IgD-negative memory B cell (primary cell): ENCODE data around the gene KCNJ18. TPM values are rescaled to one million over a fixed set of nuclear protein-coding genes. Genes with fewer than 3 reads are reported as not detected.
"Not testable (repeated sequence)": the region's sequence is repeated elsewhere in the genome, so short reads cannot be mapped to it uniquely, and the experiment has no call there.

ENCODE experiments used
- H3K27ac Mint-ChIP-seq, 3 donors: one replicate each; pipeline ENCODE4 v1.8.0; 2020 to 2022; ENCODE audit warnings: mild to moderate bottlenecking in 3 of 3, mixed read lengths in 3 of 3, moderate library complexity in 1 of 3
- H3K27me3 Mint-ChIP-seq: one replicate; pipeline ENCODE4 v1.8.0; 2021; ENCODE audit warnings: mixed read lengths
- H3K36me3 Mint-ChIP-seq: one replicate; pipeline ENCODE4 v1.8.0; 2020; ENCODE audit warnings: mild to moderate bottlenecking, mixed read lengths
- H3K4me1 Mint-ChIP-seq, 3 donors: one replicate each; pipeline ENCODE4 v1.8.0; 2020 to 2022; ENCODE audit warnings: mixed read lengths in 3 of 3, mild to moderate bottlenecking in 1 of 3
- H3K4me3 Mint-ChIP-seq, 4 donors: one replicate each; pipeline ENCODE4 v1.8.0; 2020 to 2022; ENCODE audit warnings: mild to moderate bottlenecking in 4 of 4, mixed read lengths in 4 of 4, moderate library complexity in 3 of 4
- H3K9me3 Mint-ChIP-seq, 3 donors: one replicate each; pipeline ENCODE4 v1.8.0; 2020 to 2021; ENCODE audit warnings: mixed read lengths in 3 of 3, mild to moderate bottlenecking in 1 of 3
- polyA plus RNA-seq: library from polyadenylated mRNA; unstranded; fragments of 300-500 nt; fragmentation: Illumina TruSeq; gene quantifications from one replicate; pipeline ENCODE4 v1.2.3, GENCODE V29; 2021

Gene KCNJ18
- polyA plus RNA-seq, 1 donor from 2014 or later = not detected

- not testable (repeated sequence) for H3K36me3 Mint-ChIP-seq, H3K9me3 Mint-ChIP-seq, H3K4me1 Mint-ChIP-seq, H3K27ac Mint-ChIP-seq, H3K27me3 Mint-ChIP-seq, H3K4me3 Mint-ChIP-seq
Observed at GRCh38 chr17:21745385-21746054, 53.2 kb downstream of the KCNJ18 start.

- not testable (repeated sequence) for H3K36me3 Mint-ChIP-seq, H3K27me3 Mint-ChIP-seq, H3K4me1 Mint-ChIP-seq, H3K9me3 Mint-ChIP-seq, H3K27ac Mint-ChIP-seq, H3K4me3 Mint-ChIP-seq
Observed at GRCh38 chr17:21746415-21746814, 54.1 kb downstream of the KCNJ18 start.

GRCh38 chr17:21747195-21747915 is 55.0 kb downstream of the KCNJ18 start:
- not testable (repeated sequence) for H3K27ac Mint-ChIP-seq

GRCh38 chr17:21748686-21749085 is 56.4 kb downstream of the KCNJ18 start:
- H3K36me3 Mint-ChIP-seq, H3K27me3 Mint-ChIP-seq, H3K27ac Mint-ChIP-seq, H3K4me3 Mint-ChIP-seq, H3K4me1 Mint-ChIP-seq: not testable (repeated sequence)
- H3K9me3 Mint-ChIP-seq = peaks cover 0 to 10% (median 5%) of the 10 kb centered on the region in 3 donors

More at GRCh38 chr17:21747195-21747915, 55.0 kb downstream of the KCNJ18 start:
- not testable (repeated sequence) for H3K4me1 Mint-ChIP-seq, H3K27me3 Mint-ChIP-seq, H3K36me3 Mint-ChIP-seq, H3K4me3 Mint-ChIP-seq
- peaks cover 0 to 10% (median 5%) of the 10 kb centered on the region in 3 donors for H3K9me3 Mint-ChIP-seq

- H3K9me3 Mint-ChIP-seq = peaks cover 0 to 10% (median 5%) of the 10 kb centered on the region in 3 donors
- H3K36me3 Mint-ChIP-seq, H3K27me3 Mint-ChIP-seq, H3K4me1 Mint-ChIP-seq, H3K27ac Mint-ChIP-seq, H3K4me3 Mint-ChIP-seq: not testable (repeated sequence)
Observed at GRCh38 chr17:21749696-21750531, 57.6 kb downstream of the KCNJ18 start.

- not testable (repeated sequence) for H3K4me1 Mint-ChIP-seq, H3K27me3 Mint-ChIP-seq, H3K4me3 Mint-ChIP-seq, H3K27ac Mint-ChIP-seq, H3K36me3 Mint-ChIP-seq
- H3K9me3 Mint-ChIP-seq = peaks cover 0 to 10% (median 5%) of the 10 kb centered on the region in 3 donors
Observed at GRCh38 chr17:21751111-21751510, 58.8 kb downstream of the KCNJ18 start.
